ENCODE measurements around the gene GNB1L. TPM values are rescaled to one million over a fixed set of nuclear protein-coding genes. Genes with fewer than 3 reads are reported as not detected.
A peak's percentile ranks its signal among the peaks of the same experiment; 100 is the strongest.

The GNB1L gene
- total and polyA plus RNA-seq, 2 donors (not counting 1 experiment from before 2014, with no cell fraction given) = 6.6 to 12.1 TPM

- CTCF ChIA-PET = no interaction called here
- peaks cover 16 to 27% of the 10 kb centered on the region in 2 donors for H3K4me1 ChIP-seq (ENCODE audit: control insufficient read depth in 2 of 2, insufficient read depth in 2 of 2, low read length in 2 of 2)
- H3K27me3 ChIP-seq (replicated peaks in 1 of 4; ENCODE audit: control extremely low read depth in 1 of 4, control insufficient read depth in 3 of 4, insufficient read depth in 4 of 4, low read length in 3 of 4) = peaks cover 0 to 82% (median 48%) of the 10 kb centered on the region in 4 experiments
- no peak overlapping the region for H3K4me3 ChIP-seq (ENCODE audit: control extremely low read depth in 1 of 5, extremely low read depth in 1 of 5, insufficient read depth in 1 of 5, low read depth in 2 of 5, low read length in 4 of 5)
- no peak overlapping the region for H2AFZ ChIP-seq (ENCODE audit: insufficient read depth, low read depth, low read length, poor library complexity, severe bottlenecking)
- H4K20me1 ChIP-seq (ENCODE audit: control insufficient read depth, insufficient read depth, low read length, poor library complexity, severe bottlenecking) = no peaks in the 10 kb centered on the region
- intact Hi-C loops (cut with micrococcal nuclease) = no loop called here
- no peaks in the 10 kb centered on the region for H3K79me2 ChIP-seq (ENCODE audit: control insufficient read depth, insufficient read depth, low read length)
- H3K27ac ChIP-seq (ENCODE audit: low read length in 2 of 2) = no peak overlapping the region
- Mint-ChIP-seq H3K4me3 (peak overlapping the region; percentile 68), H3K4me1 (peaks cover 30% of the 10 kb centered on the region), H3K9me3 (ENCODE audit: insufficient read depth) (no peaks in the 10 kb centered on the region), H3K27me3 (peaks cover 57% of the 10 kb centered on the region), H3K27ac (no peak overlapping the region)
- peak overlapping the region; percentile 83 for H3K4me2 ChIP-seq (replicated peaks; ENCODE audit: low read depth, low read length, poor library complexity, severe bottlenecking)
- peaks cover 0 to 33% (median 0%) of the 10 kb centered on the region in 3 donors for H3K9me3 ChIP-seq (ENCODE audit: control extremely low read depth in 1 of 3, control insufficient read depth in 2 of 3, insufficient read depth in 1 of 3, low read length in 2 of 3)
- WGBS (ENCODE audit: insufficient coverage) = 2% methylated on average over 82 of the region's 83 CpGs
- ATAC-seq (ENCODE audit: low read depth) (peak; percentile 28), DNase-seq (peak; percentile 39)
- H3K36me3 ChIP-seq (replicated peaks in 1 of 2; ENCODE audit: control extremely low read depth in 1 of 2, control insufficient read depth in 1 of 2, extremely low read depth in 1 of 2, insufficient read depth in 2 of 2, low read length in 1 of 2) = no peaks in the 10 kb centered on the region
- POLR2A ChIA-PET = no interaction called here
- TF ChIP-seq CTCF (IDR thresholded peaks at IDR 0.05) (no peak), EZH2 (IDR thresholded peaks at IDR 0.05; ENCODE audit: borderline replicate concordance, insufficient read depth, low read depth, low read length, poor library complexity, severe bottlenecking) (no peak)
- H3K9ac ChIP-seq (ENCODE audit: low read length) = no peak overlapping the region
Observed at GRCh38 chr22:19765477-19766239, 89.0 kb downstream of the GNB1L start.

All from B cell (primary cell).